HepG2 (cell line): Measurements from ENCODE around the gene VASN. TPM values are rescaled to one million over a fixed set of nuclear protein-coding genes. Genes with fewer than 3 reads are reported as not detected.

Experiments used
- HDAC2 ChIP-seq: sonication (generic); formaldehyde crosslinking; IDR thresholded peaks from 2 replicates; pipeline ENCODE4 v1.4.0; 2020; ENCODE audit warnings: missing genetic modification reagents
- POGK ChIP-seq: sonication (generic); formaldehyde crosslinking; conservative IDR thresholded peaks from 2 replicates; pipeline ENCODE4 v1.8.0; 2022; ENCODE audit warnings: mild to moderate bottlenecking, moderate library complexity, missing genetic modification reagents
- RARA ChIP-seq: IDR thresholded peaks from 2 replicates; pipeline ENCODE4 v1.6.1; 2016; ENCODE audit warnings: missing genetic modification reagents, missing compliant biosample characterization
- RBAK ChIP-seq: sonication (generic); formaldehyde crosslinking; IDR thresholded peaks from 2 replicates; pipeline ENCODE4 v1.5.1; 2020; ENCODE audit warnings: mild to moderate bottlenecking, missing genetic modification reagents
- RFX1 ChIP-seq: fragments of 450-650 bp; IDR thresholded peaks from 2 replicates; pipeline ENCODE4 v1.6.1; 2017
- ZEB1 ChIP-seq: IDR thresholded peaks from 2 replicates; pipeline ENCODE4 v1.6.1; 2012; ENCODE audit warnings: mild to moderate bottlenecking, low read depth, inconsistent platforms; ENCODE audit not compliant: insufficient replicate concordance
- ZHX1 ChIP-seq: sonication (generic); formaldehyde crosslinking; IDR thresholded peaks from 2 replicates; pipeline ENCODE4 v1.8.1; 2022; ENCODE audit warnings: low read depth, mild to moderate bottlenecking, missing genetic modification reagents
- ZNF263 ChIP-seq: sonication (generic); formaldehyde crosslinking; IDR thresholded peaks from 2 replicates; pipeline ENCODE4 v1.4.0; 2020; ENCODE audit warnings: missing genetic modification reagents
- ZNF672 ChIP-seq: sonication (generic); formaldehyde crosslinking; IDR thresholded peaks from 2 replicates; pipeline ENCODE4 v1.8.1; 2022; ENCODE audit warnings: missing genetic modification reagents
- ZNF747 ChIP-seq: sonication (generic); formaldehyde crosslinking; IDR thresholded peaks from 2 replicates; pipeline ENCODE4 v1.8.1; 2023; ENCODE audit warnings: missing genetic modification reagents, mild to moderate bottlenecking, borderline replicate concordance
- polyA plus RNA-seq, 8 experiments: library from polyadenylated mRNA; depleted of rRNA in 3 of 8; stranded (reverse) in 7 of 8; unstranded in 1 of 8; fragments of >200 nt; fragmentation: Illumina TruSeq in 4 of 8; extraction: Trizol in 4 of 8; gene quantifications; 2 replicates each; pipeline versions ENCODE4 v1.2.1 to v1.2.3, GENCODE V29; 2011 to 2016; ENCODE audit warnings: low read depth in 4 of 8, missing spikeins in 1 of 8, mixed read lengths in 1 of 8; ENCODE audit not compliant: insufficient read depth in 1 of 8
- total RNA-seq, 5 experiments: library from RNA; depleted of rRNA; stranded (reverse); fragments of >200 nt; fragmentation: Illumina TruSeq; extraction: Trizol; gene quantifications; 2 replicates each; pipeline ENCODE4 v1.2.3, GENCODE V29; 2016; ENCODE audit warnings: low read depth in 1 of 5

The VASN gene
- total and polyA plus RNA-seq, 2 of the 13 experiments (the other 11 are each of a cell fraction or from before 2014, with no cell fraction given) = 8.4 to 18.2 TPM

- no peak for TF ChIP-seq POGK (CRISPR knock-in tag)
- no peak for TF ChIP-seq RARA
- no peak for TF ChIP-seq RBAK (CRISPR knock-in tag)
- TF ChIP-seq ZHX1 = peak; percentile 46; the same call in 1 of the 2 replicates
- no peak for TF ChIP-seq ZNF747
- TF ChIP-seq HDAC2 (CRISPR knock-in tag) = peak; percentile 18; the same call in 1 of the 2 replicates
- peak; percentile 82 for TF ChIP-seq ZEB1
- TF ChIP-seq ZNF672 = no peak
- TF ChIP-seq ZNF263 (CRISPR knock-in tag) = no peak
- TF ChIP-seq RFX1 = no peak
Measured at GRCh38 chr16:4344983-4345835, 26.4 kb upstream of the VASN start (continued).
